Ramos (cell line): ENCODE measurements around the gene C14orf132.

ENCODE experiments used
- in situ Hi-C: fragments of 300-500 bp; cut with MboI; formaldehyde crosslinking; loops from one replicate; pipeline ENCODE4 v1.14.3; 2022; ENCODE audit warnings: low sequenced_read_pairs; ENCODE audit not compliant: unreplicated experiment

The C14orf132 gene

DNA sequence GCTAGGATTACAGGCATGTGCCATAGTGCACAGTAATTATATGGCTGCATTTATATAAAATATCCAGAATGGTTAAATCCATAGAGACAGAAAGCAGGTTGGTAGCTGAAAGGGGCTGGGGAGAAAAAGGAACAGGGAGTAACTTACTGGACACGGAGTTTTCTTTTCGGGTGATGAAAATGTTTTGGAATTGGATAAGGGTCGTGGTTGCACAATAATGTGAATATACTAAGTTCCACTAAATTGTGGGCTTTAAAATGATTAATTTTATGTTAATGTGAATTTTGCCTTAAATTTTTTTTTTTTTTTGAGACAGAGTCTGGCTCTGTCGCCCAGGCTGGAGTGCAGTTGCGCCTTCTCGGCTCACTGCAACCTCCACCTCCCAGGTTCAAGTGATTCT lies 95.3 kb downstream of the C14orf132 start:
- in situ Hi-C loops, result no loop called here

DNA sequence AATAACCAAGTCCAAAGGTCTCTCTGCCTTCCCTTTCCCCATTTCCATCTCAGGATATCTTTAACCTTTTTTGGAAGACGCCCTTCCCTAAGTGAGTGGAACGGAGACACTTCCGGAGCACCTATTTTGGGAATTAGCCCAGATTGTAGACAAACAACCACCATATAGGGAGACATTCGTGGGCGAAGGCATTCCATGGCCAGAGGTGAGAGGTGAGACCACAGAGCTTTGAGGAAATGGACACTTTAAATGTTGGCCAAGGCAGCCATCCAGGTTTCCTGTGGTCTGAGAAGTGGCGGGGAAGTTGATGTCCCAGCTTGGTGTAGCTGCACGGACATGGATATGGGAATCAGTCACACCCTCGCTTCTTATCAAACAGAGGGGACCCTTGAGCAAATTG lies 96.1 kb downstream of the C14orf132 start:
- in situ Hi-C loops, result no loop called here

DNA sequence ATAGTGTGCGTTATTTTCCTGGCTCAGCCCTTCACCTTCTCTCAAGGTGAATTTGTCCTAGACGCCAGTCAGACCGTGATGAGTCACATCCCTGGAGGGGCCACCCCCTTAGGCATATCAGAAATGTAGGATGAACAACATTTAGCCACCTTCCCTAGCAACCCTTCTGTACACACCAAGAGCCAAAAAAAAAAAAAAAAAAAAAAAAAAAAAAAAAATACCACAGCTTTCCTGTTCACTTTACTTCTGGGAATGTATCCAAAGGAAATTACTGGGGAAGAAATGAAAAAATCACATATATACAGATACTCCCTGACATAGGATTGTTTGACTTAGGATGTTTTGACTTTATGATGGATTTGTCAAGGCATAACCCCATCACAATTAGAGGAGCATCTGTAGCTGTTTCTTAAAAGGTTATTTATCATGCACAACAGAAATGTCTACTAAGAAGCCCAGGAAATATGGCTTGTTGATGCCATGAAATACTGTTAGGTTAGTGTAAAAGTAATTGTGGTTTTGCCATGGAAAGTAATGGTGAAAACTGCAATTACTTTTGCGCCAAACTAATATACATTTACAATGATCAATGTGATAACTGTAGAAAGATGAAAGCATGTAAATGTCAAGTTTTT lies 97.3 kb downstream of the C14orf132 start:
- in situ Hi-C loops, result no loop called here

- in situ Hi-C loops, result no loop called here
These were observed 99.1 kb downstream of the C14orf132 start for GRCh38 chr14:96138241-96138640.

- in situ Hi-C loops, result no loop called here
These were observed 100.0 kb downstream of the C14orf132 start for GRCh38 chr14:96139169-96139568.

GRCh38 chr14:96139879-96140278 lies 100.7 kb downstream of the C14orf132 start:
- in situ Hi-C loops, result no loop called here

DNA sequence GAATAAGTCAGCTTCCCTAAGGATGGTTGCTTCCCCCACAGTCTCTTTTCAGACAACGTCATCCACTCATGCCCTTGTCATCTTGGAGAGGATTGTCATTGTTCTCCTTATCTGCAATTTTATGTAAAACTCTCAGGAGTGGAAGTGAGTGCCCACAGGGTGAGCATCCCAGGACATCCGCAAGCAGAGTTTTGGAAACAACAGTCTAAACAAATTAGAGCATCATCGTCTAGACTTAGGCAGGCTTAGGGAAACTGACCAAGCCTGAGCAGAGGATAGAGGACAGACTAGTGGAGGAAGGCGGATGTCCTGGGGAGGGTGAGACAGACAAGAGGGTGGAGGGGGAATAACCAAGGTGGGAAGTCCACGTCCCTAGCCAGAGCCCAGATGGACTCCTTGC lies 101.8 kb downstream of the C14orf132 start:
- in situ Hi-C loops, result no loop called here
